ENCODE data around the gene UBE2D2. TPM values are rescaled to one million over a fixed set of nuclear protein-coding genes. Genes with fewer than 3 reads are reported as not detected.
A peak's percentile ranks its signal among the peaks of the same experiment; 100 is the strongest.

The UBE2D2 gene
- total RNA-seq, 1 donor from 2014 or later = 110 TPM

DNA sequence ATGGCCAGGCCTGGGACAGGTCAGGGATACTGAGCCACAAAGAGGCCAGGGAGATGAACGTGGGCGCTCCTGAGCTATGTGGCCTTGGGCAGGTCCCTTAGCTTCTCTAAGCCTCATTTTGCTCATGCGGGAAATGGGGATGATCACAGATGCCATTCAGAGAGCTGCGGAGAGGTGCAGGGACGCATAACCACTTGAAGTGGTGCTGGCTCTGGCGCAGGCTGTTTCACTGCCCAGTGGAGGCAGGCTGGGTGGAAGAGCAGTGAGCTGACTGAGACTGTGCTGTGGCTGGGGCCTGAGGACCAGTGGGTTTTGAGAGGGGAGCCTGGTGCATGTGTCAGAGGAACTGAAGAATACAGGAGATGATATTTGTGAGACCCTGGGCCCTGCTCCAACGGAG, 105.4 kb downstream of the UBE2D2 start:
- no peaks in the 10 kb centered on the region for H3K9me3 ChIP-seq (replicated peaks)
- DNase-seq = no peak
- TF ChIP-seq, protein P1, sequence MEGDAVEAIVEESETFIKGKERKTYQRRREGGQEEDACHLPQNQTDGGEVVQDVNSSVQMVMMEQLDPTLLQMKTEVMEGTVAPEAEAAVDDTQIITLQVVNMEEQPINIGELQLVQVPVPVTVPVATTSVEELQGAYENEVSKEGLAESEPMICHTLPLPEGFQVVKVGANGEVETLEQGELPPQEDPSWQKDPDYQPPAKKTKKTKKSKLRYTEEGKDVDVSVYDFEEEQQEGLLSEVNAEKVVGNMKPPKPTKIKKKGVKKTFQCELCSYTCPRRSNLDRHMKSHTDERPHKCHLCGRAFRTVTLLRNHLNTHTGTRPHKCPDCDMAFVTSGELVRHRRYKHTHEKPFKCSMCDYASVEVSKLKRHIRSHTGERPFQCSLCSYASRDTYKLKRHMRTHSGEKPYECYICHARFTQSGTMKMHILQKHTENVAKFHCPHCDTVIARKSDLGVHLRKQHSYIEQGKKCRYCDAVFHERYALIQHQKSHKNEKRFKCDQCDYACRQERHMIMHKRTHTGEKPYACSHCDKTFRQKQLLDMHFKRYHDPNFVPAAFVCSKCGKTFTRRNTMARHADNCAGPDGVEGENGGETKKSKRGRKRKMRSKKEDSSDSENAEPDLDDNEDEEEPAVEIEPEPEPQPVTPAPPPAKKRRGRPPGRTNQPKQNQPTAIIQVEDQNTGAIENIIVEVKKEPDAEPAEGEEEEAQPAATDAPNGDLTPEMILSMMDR (IDR thresholded peaks at IDR 0.05; ENCODE audit: borderline replicate concordance) = no peak
- no peaks in the 10 kb centered on the region for H3K27me3 ChIP-seq (ENCODE audit: low read depth)
- peak overlapping the region; percentile 91 for H3K27ac ChIP-seq (replicated peaks)
- no peaks in the 10 kb centered on the region for H3K36me3 ChIP-seq
- H3K4me3 ChIP-seq = no peak overlapping the region
- intact Hi-C loops (cut with micrococcal nuclease) = no loop called here
- H3K4me1 ChIP-seq = peaks cover 96% of the 10 kb centered on the region

DNA sequence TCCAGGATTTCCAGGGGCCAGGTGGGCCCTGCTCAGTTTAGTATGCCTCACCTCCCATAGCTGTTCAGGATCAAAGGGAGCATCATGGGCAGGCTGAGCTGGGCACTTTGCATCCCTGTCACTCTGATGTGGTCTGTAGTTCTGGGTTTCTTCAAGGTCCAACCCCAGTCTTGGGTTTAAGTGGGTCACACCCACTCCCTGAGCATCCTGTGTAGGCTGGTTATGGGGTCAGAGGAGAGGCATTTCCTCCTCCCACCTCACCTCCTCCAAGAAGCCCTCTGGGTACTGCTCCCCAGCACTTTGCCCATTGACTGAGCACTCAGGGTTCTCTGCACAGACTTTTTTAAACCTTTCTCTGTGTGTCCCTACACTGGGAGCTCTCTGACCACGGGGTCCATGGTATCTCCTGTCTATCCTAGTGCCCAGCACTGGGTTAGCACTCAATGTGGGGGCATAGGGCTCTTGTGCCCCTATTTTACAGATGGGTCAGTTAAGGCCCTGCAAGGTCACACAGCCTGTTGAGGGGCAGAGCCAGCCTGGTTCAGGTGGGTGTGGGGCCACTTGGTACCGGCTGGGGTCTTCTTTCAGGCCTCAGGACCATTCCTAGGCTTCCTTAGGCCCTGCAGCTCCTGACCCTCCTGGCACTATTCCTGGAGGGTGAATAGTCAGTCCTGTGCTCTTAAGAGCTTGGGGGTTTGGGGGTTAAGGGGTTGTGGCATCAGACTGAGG, 106.0 kb downstream of the UBE2D2 start:
- intact Hi-C loops (cut with micrococcal nuclease) = no loop called here
- DNase-seq = no peak
- Histone ChIP-seq H3K27ac (replicated peaks) (peak overlapping the region; percentile 91), H3K27me3 (ENCODE audit: low read depth) (no peaks in the 10 kb centered on the region), H3K36me3 (no peaks in the 10 kb centered on the region), H3K9me3 (replicated peaks) (no peaks in the 10 kb centered on the region), H3K4me1 (peaks cover 96% of the 10 kb centered on the region), H3K4me3 (peak overlapping the region; percentile 62)
- TF ChIP-seq, protein P1 (IDR thresholded peaks at IDR 0.05; ENCODE audit: borderline replicate concordance) = no peak

DNA sequence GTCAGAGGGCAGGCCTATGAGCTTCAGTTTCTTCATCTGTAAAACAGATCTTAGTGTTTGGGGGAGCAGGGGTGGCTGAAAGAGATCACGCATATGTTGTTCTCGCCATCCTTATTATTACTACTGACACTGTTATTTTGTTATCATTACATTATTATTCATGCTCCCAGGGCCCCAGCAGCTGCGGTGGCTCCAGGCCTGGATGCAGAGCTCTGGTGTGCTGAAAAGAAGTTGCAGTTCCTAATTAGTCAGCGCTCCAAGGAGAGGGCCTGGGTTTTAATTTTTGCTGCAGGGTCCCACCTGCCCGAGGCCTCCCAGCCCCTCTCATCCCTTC, 106.6 kb downstream of the UBE2D2 start:
- H3K4me1 ChIP-seq = peaks cover 97% of the 10 kb centered on the region
- H3K27me3 ChIP-seq (ENCODE audit: low read depth) = no peaks in the 10 kb centered on the region
- H3K9me3 ChIP-seq (replicated peaks) = no peaks in the 10 kb centered on the region
- no peaks in the 10 kb centered on the region for H3K36me3 ChIP-seq
- H3K27ac ChIP-seq (replicated peaks) = peak overlapping the region; percentile 91
- DNase-seq = no peak
- peak overlapping the region; percentile 62 for H3K4me3 ChIP-seq
- intact Hi-C loops (cut with micrococcal nuclease) = no loop called here
- TF ChIP-seq, protein P1 (IDR thresholded peaks at IDR 0.05; ENCODE audit: borderline replicate concordance) = no peak

DNA sequence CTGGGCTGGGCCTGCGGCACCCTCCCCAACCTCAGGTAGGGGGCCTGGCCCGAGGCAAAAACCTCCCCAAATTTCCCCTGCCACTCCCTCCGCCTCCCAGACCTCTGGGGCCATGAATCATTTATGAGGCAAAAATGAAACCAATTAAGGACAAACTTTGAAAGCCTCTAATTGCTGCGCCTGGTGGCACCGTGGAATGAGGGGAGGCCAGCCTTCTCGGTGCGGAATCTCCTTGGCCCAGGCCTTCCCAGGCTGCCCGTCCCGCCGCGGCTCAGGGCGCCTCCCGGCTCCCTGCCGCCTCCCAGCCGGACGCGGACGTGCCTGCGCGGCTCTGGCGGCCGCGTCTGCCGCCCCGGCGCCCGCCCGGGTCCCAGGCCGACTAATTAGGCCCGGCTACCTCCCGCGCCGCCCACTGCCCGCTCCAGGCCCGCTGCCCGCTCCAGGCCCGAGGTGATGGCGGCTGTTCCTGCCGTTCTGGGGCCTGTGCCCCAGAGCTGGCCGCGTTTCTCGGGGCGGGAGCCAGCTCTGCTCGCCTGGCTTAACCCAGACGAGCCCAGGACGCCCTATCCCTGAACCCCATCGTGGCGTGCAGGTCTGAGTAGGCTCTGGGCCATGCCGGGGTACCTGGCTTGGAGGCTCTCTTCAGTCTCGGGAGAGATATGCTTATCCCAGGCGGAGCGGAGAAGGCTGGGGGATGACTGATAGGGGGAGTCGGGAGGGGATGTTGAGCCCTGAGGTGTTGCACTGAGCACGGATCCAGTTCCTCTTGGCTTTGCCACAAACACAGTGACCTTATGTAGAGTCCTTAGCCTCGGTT, 107.1 kb downstream of the UBE2D2 start:
- intact Hi-C loops (cut with micrococcal nuclease) = no loop called here
- peak; percentile 57 for DNase-seq
- H3K4me1 ChIP-seq = peaks cover 97% of the 10 kb centered on the region
- no peaks in the 10 kb centered on the region for H3K9me3 ChIP-seq (replicated peaks)
- no peaks in the 10 kb centered on the region for H3K27me3 ChIP-seq (ENCODE audit: low read depth)
- no peaks in the 10 kb centered on the region for H3K36me3 ChIP-seq
- peak overlapping the region; percentile 62 for H3K4me3 ChIP-seq
- peak overlapping the region; percentile 91 for H3K27ac ChIP-seq (replicated peaks)
- TF ChIP-seq, protein P1 (IDR thresholded peaks at IDR 0.05; ENCODE audit: borderline replicate concordance) = no peak

DNA sequence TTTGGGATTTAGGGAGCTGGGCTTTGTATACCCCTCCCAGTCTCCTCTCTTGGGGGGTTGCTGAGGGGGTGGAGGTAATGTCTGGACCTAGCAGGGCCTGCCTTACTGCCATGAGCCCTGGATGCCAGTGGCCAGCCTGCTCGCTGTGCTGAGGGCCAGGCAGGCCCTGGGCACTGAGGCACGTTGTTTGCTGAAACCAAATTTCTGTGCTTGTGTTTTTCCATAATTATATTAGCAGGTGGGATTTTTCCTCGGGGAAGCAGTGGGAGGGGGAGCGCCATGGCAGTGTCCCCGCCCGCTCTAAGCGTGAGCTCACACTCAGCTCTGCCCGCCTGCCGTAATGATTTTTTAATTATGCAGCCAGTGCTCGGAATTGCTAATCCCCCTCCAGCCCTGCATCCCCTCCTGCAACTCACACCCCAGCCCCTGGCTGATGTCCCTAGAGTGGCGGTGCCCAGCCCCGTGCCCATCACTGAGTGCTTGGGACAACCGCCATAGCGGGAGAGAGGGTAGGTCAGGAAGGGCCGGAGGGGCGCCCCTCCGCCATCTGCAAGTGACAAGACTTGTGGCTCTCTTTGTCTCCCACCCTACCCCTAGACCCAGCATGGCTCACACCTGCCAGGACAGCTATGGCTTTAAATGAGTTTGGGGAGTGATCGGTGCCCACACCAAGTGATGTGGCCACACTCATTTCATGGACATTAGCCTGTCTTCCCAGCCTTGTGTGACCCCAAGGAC, 108.0 kb downstream of the UBE2D2 start:
- Histone ChIP-seq H3K4me3 (peak overlapping the region; percentile 62), H3K4me1 (peaks cover 97% of the 10 kb centered on the region), H3K9me3 (replicated peaks) (no peaks in the 10 kb centered on the region), H3K27ac (replicated peaks) (peak overlapping the region; percentile 91), H3K27me3 (ENCODE audit: low read depth) (no peaks in the 10 kb centered on the region), H3K36me3 (no peaks in the 10 kb centered on the region)
- intact Hi-C loops (cut with micrococcal nuclease) = no loop called here
- DNase-seq = no peak
- TF ChIP-seq, protein P1 (IDR thresholded peaks at IDR 0.05; ENCODE audit: borderline replicate concordance) = no peak

All from left ventricle myocardium inferior (tissue), 1 donor.